HG03159 (cell line): ENCODE measurements around the gene SLCO4A1.

Experiments used
- ATAC-seq: cut with Tn5 transposase; IDR thresholded peaks from one replicate; pipeline ENCODE4 v1.9.1; 2021; ENCODE audit warnings: mild to moderate bottlenecking, moderate library complexity; ENCODE audit not compliant: unreplicated experiment

SLCO4A1 gene, protein sequence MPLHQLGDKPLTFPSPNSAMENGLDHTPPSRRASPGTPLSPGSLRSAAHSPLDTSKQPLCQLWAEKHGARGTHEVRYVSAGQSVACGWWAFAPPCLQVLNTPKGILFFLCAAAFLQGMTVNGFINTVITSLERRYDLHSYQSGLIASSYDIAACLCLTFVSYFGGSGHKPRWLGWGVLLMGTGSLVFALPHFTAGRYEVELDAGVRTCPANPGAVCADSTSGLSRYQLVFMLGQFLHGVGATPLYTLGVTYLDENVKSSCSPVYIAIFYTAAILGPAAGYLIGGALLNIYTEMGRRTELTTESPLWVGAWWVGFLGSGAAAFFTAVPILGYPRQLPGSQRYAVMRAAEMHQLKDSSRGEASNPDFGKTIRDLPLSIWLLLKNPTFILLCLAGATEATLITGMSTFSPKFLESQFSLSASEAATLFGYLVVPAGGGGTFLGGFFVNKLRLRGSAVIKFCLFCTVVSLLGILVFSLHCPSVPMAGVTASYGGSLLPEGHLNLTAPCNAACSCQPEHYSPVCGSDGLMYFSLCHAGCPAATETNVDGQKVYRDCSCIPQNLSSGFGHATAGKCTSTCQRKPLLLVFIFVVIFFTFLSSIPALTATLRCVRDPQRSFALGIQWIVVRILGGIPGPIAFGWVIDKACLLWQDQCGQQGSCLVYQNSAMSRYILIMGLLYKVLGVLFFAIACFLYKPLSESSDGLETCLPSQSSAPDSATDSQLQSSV

DNA sequence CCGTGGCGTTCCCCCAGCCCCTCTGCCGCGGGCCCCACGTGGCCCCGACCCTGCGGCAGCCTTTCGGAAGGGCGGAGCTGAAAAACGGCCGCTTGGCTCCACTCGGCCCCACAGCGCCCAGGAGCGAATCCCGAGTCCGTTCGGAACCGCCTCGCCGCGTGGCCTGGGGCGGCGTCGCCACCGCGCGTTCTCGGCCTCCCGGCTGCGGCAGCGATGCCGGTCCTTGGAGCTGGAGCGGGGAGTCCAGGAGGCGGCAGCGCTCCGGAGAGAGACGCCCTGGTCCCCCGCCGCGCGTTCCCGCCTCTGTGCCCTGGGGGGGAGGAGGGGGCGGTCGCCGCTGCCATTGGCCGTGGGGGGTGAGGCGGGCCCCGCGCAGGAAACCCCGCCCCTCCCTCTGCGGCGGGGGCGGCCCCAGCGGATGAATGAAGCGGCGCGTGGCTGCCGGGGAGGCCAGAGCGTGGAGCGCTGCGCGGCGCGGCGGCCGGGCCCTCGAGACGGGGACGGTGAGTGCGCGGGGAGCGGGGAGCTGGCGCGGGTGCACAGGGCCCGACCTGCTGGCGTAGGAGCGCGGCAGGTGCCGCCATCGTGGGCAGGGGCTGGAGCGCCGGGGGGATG lies at the start of gene SLCO4A1:
TSS of gene SLCO4A1 (plus strand) at position 453 of the 615 bp plus-strand sequence. CDS start 13,952 bp downstream, outside the sequence.
- ATAC-seq = peak; percentile 55

DNA sequence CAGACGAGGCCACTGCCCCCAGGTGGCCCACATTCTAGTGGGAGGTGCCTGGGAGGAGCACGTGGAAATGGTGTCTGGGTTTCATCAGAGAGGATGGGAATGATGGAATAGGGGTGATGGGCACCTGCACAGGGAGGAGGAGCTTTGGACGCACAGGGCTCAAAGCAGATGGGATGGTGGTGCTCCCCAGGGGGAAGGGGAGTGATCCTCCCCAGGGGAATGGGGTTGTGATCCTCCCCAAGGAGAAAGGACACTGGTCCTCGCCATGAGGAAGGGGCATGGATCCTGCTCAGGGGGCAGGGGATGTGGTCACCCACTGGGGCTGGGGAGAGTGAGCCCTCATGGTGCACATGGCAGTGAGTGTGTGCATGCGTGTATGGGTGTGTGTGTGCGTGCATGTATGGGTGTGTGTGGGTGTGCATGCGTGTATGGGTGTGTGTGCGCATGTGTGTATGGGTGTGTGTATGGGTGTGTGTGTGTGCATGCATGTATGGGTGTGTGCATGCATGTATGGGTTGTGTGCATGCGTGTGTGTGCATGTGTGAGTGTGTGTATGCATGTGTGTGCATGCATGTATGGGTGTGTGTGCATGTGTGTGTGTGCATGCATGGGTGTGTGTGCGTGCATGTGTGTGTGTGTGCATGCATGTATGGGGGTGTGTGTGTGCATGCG lies 49.7 kb upstream of the SLCO4A1 start:
- no peak for ATAC-seq

DNA sequence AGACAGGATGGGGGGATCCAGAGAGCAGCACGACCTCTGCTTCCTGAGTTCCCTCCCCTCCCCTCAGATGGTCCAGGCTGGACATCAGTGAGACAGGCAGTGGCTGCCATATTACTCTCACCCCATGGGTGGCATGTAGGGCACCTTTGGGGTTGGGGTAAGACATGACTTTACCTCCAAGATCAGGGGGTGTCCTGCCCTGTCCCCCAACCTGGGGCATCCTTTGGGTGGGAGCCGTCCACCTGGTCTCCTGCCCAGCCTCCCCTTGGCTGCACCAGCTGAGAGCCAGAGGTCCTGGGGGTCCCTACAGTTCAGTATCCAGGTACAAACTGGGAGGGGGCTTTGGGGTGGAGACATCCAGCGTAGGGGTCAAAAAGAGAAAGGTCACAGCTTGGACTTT lies 48.7 kb upstream of the SLCO4A1 start:
- ATAC-seq = no peak

DNA sequence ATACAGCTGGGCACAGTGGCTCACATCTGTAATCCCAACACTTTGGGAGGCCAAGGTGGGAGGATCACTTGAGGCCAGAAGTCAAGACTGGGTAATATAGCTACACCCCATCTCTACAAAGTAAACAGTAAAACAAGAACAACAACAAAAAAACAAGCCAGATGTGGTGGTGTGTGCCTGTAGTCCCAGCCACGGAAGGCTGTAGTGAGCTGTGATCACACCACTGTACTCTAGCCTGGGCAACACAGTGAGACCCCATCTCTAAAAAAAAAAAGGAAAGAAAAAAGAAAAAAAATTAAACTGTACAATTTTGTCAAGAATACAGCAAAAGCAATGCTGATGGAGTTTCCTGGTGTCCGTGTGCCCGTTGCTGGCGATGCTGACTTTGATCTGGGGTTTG lies 47.2 kb upstream of the SLCO4A1 start:
- ATAC-seq = no peak

DNA sequence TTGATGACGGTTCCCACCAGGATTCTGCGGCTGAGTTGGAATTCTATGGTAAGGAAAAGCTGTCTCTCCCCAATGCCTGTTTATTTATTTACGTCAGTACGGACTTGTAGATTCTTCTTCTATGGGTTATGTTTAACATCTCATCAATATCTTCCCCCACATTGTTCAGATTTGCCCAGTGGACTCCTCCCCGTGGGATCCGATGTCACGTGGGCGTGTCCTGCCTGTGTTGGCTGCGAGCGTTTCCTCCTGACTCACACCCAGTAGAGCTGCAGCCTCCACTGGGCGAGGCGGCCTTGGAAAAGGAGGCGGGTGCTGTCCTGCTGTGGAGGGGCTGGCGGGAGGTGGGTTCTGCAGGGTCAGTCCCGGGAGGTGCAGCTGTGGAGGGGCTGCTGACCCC lies 46.8 kb upstream of the SLCO4A1 start:
- ATAC-seq = no peak

DNA sequence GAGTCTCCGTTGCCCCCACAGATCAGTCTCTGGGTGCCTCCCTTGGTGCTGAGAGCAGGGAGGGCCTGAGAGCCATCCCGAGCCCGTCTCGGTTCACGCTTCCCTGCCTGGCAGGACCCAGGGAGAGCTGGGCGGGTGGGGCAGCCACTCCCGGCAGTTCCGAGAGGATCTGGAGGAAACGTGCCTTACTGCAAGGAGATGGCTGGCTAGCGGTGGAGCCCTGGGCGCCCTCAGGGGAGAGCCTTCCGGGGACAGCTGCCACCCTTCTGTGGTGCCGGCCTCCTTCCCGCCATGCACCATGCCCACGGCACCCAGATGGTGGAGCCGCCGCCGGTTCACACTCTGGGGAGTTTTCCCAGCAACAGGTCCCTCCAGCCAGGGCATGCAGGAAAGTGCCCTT lies 45.8 kb upstream of the SLCO4A1 start:
- no peak for ATAC-seq

DNA sequence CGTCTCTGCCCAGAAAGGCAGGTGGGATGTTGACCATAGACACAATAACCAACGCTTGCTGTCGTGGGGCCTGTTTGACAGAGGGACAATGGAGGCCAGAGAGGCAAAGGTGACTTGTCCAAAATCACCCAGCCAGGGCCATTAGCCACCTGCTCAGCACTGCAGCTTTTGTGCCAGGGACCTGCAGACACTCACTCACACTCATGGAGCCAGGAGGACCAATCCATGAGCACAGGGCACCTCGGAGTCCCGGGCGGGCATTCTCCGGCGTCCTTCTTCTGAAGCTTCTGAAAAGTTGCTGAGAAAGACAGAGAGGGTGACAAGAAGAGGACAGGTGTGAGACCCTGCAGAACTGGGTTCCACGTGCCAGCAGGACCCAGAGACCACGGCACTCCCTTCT lies 45.4 kb upstream of the SLCO4A1 start:
- ATAC-seq = no peak

DNA sequence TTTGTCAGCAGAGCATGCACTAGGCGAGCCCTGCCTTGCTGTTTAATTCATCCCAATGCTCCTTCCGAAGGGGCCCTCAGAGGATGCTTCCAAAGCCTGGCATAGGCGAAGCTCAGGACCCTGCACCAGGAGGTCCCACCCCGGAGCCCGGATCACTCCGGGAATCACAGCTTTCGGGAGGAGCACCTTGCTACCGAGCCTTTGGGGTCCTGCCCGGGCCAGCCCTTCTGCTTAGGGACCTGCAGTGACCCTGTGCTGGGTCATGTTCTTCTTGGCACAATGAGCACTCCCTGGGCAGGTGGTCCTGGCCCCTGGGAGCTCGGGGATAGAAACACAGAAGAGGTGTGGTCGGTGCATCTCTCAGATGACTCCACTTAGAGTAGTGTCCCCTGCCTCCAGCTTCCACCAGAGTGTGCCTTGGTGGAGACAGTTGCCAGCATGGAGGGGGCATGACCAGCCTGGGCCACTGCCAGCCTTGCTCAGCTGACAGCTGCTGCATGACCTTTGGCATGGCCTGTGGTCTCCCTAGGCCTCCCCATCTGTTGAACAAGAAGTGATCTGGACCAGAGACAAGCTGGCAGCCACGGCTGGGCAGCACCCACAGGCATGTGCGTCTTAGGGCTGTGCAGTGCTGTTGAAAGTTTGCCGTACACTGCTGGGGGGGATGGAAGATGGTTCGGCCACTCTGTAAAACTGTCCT lies 44.7 kb upstream of the SLCO4A1 start:
- no peak for ATAC-seq

DNA sequence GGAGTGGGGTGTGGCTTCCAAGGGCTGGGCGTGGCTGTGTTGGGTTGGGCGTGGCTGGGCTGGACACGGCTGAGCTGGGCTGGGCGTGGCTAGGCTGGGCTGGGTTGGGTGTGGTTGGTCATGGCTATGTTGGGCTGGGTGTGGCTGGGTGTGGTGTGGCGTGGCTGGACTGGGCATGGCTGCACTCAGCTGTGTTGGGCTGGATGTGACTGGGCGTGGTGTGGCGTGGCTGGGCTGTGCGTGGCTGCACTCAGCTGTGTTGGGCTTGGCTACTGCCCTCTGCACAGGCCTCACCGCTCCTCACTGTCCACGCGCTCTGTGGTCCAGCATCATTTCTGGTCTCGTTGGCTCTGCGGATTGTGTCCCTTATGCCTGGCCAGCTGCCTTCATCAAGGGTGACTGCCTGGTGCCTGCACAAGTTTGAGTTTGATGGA lies 43.5 kb upstream of the SLCO4A1 start:
- no peak for ATAC-seq

DNA sequence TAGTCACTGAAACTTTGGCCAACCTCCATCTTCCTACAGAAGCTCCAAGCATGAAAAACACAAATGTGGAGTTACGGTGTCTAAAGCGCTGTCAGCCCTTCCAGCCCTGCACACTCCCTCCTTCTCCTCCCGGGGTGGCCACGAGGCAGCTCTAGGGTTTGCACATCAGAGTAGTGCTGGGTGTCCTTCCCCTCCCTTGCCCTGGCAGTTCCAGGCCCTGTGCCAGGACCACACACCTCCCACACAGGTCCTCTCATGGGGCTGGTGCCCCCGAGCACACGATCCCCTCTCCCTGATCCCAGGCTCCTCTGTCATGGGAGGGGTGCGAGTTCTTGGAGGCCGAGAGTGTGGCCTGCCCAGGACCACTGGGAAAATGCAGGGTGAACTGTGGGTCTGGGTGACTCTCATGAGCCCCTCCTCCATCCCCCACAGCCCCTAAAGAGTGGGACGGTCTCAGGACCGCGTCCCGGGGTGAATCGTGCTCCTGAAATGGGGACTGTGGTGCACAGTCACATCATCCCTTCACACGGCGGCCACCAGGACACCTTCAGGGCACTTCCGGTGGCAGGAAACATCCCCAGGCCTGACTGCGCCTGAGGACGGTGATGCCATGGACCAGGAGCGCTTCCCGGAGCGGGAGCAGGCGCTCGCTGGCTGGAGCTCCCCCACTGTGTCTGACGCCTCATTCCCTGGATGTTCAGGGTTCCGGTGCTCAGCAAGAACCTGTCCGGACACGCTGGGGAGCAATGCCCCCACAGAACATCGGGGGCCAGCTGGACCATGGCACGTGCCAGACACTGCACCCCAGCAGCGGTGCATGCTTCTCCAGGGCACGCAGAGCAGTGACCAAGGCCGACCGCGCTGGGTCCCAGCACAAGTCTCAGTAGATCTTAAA lies 42.8 kb upstream of the SLCO4A1 start:
- ATAC-seq = no peak

DNA sequence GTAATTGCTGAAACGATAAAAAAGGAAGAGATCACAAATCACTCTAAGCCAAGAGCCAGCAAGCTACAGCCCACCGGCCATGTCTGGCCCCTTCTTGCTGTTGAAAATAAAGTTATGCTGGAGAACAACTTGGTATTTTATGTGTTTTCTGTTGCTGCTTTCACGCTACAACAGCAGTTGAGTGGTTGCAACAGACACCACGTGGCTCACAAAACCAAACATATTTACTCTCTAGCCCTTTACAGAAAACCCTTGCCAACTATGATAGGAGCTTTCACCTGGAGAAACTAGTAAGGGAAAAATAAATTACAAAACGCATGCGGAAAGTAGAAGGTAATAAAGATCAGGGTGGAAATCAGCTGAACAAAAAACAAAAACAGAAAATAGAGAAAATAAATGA lies 41.1 kb upstream of the SLCO4A1 start:
- ATAC-seq = no peak

DNA sequence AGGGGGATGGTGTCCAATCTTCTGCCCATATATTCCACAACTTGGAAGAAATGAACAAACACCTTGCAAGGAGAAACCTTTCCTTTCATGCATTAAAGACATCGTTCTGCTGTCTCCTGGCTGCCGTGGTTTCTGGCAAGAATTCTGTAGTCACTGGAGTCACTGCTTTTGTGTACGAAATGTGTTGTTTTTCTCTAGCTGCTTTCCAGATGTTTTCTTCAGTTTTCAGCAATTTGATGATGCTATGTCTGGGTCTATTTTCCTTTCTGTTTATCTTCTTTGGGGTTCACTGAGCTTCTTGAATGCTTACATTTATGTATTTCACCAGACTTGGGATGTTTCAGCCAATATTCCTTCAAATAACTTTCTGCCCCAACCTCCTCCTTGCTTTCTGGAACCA lies 40.6 kb upstream of the SLCO4A1 start:
- no peak for ATAC-seq

DNA sequence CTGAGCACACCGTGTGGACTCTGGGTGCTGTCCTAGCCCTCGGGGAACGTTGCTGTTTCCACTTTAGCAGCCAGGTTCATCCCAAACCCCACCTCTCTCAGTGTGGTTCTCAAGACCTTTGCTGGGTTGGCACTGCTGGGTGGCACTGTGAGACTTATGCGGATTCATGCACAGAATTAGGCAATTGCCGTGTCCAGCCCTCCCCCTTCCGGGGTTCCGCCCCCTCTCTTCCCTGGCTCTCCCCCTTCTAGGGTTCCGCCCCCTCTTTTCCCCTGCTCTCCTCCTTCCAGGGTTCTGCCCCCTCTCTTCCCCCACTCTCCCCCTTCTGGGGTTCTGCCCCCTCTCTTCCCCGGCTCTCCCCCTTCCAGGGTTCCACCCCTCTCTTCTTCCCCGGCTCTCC lies 39.8 kb upstream of the SLCO4A1 start:
- no peak for ATAC-seq

DNA sequence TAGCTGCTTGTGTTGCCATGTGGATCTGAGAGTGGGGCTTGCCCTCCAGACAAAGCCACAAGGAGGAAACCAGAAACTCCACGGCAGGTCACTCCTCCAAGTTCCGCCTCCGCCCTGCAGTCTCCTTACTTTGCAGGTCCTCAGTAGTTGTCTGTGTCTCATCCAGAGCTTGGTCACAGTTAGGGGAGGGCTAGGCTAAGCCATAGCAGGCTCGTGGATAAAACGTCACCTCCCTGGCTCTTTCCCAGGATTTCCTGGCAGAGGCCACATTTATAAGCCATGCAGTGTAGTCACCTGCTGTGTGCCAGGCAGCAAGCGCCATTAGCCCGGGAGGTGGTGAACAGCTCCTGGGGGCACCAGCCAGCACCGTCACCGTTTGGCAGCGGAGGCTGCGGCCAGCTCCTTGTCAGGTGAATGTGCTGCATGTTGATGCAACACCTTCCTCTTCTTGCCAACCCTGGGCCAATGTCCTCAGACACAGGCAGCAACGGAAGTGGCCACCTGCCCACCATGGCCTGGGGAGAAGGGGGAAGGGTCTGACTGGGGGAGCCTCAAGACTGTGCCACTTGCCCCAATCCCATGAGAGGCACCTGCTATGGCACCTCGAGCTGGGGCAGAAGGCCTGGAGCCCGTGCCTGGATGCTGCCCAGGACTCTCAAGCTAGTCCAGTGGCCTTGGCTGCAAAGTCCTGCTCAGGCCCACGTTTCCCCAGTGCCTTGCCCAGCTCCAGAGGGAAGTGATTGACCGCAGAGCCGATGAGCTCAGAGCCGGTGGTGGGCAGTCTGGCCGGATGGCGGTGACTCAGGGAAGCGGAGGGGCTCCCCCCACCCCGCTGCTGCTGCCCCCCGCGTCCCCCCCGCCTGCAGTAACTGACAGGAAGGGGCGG lies 39.0 kb upstream of the SLCO4A1 start:
- no peak for ATAC-seq

DNA sequence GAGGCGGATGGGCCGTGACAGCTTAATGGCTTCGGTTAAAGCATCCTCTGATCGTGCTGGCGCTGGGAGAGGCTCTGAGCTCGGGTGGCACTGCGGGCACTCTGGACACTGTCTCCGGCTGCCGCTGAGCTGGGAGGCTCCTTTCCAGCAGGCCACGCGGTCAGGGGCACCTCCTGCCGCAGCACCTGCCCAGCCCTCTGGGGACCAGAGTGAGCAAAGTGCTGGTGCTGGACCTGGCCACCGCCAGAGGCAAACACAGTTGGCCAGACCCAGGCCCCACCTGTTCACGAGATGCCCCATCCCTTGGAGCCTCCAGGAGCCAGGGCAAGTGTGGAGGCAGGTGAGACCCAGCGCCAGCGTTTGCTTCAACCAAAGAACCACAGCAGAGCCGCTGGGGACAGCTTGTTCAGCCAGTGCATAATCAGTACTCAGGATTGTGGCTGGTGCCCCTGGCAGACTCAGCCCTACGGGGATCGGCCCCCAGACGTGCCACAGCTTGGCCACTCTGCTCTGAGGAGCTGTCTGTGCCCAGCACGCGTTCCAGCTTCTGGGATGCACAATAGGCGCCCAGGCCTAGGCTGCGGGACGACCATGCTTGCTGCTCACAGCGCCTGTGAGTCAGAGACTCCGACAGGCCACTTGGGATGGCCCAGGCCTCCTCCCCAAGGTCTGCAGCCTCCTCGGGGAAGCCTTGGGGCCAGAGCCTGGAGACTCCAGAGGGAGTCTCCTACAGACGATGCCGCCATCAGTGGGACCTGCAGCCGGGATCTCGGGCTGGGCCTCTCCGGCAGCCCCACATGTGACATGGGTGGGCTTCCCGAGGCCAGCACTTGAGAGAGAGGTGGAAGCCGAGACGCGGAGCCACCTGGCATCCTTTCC lies 38.2 kb upstream of the SLCO4A1 start:
- no peak for ATAC-seq

DNA sequence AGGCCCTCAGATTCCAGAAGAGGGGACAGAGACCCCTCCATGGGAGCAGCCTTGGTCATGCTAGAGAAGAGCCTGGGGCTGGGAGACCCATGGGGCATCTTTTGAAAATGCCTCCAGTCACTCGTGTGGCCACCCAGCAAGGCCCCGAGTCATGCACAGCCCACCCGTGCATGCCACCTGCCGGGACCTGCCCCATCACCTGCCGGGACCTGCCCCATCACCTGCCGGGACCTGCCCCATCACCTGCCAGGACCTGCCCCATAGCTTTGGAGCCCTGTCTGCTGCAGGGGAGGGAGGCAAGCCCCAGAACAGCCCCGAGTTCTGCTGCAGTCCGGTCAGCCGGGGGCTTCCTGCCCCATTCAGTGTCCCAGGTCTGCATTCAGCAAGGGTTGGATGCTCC lies 37.5 kb upstream of the SLCO4A1 start:
- no peak for ATAC-seq

DNA sequence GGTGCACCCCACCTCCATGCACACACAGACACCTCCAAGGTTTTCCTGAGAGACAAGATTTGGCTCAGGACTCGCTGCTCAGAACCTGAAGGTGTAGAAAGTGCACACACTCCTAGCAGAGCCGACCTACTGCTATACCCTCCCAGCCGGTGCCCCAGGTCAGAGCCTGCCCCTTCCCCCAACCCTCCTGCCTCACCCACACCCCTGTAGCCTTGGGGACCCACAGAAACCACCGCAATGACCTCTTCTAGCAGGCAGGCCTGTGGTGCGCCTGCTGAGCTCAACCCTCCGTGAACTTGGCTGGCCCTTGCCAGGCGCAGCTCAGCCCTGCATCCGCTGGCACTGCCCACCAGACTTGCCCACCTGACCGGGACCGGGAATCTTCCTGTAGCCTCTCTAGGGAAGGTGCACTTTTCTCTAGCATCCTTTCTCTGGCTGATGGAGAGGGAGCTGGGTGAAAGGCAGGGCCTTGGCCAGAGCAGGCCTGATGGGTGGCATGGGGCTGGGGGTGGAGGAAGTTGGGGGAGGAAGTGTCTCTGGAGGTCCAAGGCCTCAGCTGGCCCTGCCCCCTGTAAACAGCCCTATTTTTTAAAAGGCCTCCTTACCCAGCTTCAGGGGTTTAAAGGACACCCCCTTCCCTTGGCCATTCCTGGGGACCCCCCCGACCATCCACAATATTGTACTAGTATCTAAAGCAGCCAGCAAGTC lies 36.9 kb upstream of the SLCO4A1 start:
- ATAC-seq = no peak
